ENCODE results near the gene FADS3. TPM values are rescaled to one million over a fixed set of nuclear protein-coding genes. Genes with fewer than 3 reads are reported as not detected.

Gene FADS3
- total and polyA plus RNA-seq, 2 of the 4 experiments (the other 2 are of a cell fraction) = 54.5 to 110 TPM

DNA sequence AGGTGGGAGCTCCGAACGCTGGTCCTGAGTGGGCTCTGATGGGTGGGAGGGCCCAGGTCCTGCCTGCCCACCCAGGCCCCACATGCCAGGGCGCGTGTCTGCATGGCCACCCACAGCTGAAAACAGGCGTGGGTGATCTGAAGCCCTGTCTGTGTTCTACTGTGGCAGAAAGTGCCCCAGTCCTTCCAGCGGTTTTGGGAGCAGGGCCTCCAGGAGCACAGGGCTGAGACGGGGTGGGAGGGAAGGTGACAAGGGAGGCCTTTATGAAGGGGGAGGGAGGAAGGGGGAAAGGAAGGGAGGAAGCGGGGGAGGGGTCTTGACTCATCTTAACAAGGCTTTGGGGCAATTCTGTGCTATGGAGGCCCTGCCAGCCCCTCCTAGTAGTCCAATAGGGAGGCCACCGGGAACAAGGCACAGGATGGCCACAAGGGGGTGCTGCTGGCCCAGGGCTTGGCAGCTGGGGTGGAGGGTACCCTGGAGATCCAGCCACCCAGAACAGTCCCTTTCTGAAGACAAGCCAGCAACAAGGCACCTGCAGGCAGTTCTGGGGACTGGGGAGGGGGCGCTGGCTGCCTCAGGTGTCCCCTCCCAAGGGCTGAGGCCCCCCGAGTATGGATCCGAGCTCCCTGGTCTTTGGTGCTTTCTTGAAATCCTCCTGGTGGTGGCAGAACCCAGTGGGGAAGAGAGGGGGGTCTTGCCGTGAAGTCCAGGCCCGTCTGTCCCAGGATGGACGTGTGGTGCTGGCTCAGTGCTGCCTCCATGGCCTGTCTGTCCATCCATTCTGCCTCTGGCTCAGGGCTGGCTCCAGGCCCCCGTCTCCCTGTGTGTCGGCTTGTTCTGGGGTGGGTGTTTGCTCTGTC lies 6.3 kb upstream of the FADS3 start (continued):
- no peak for TF ChIP-seq BHLHE40 (IDR thresholded peaks at IDR 0.05; ENCODE audit: low read depth, low read length)
- peak; percentile 91 for TF ChIP-seq SMC3 (IDR thresholded peaks at IDR 0.05; ENCODE audit: low read depth, low read length)

DNA sequence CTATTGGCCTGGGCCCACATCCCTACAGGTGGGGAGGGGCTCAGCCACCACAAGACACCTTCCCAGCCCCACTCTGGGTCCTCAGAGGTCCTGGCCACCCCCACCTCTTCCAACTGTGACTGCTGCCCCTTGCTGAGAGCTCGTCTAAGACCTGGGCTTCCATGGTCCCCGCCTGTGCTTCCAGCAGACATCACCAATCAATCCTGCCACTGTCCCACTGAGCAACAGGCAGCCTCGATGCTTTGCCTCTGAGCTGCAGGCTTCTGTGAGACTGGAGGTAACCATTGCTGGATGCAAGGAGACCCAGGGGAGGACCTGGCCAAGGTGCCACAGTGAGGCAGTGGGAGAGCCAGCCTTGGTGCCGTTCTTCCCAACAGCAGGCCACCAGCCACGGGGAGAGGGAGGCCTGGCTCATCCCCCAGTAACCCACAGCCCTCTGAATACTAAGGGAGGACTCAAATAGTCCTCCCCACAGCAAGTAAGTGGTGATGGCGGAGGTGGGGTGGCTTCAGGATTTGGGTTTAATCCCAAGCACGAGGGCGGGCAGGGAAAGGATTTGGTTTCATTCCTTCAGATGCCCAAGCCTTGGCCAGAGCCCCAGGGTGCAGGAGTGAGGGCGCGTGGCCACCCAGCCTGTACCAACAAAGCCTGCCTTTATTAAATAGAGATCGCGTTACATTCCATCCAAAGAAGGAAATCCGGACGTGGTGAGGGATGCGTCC lies 5.5 kb upstream of the FADS3 start:
- ChIA-PET POLR2A (ENCODE audit: unreplicated experiment) (no interaction called here), CTCF (interaction anchor here (1.0 to 5.2 kb wide), 3 partner anchors 51 to 185 kb away, joined by 4 to 52 read pairs (median 39); partner anchors contain the start of gene BEST1)
- dilution Hi-C loops (cut with HindIII; ENCODE audit: low sequenced_read_pairs, unreplicated experiment) = no loop called here
- 74% methylated on average over 3 of the region's 15 CpGs; no CpG with 5 or more reads in 1 of the 2 experiments for WGBS, 2 experiments (ENCODE audit: extremely low coverage in 2 of 2, insufficient read length in 1 of 2)
- no peak overlapping the region for H4K91ac ChIP-seq (ENCODE audit: insufficient read depth, low read depth, low read length)
- H3K36me3 ChIP-seq (ENCODE audit: control insufficient read depth, insufficient read depth, low read length) = no peaks in the 10 kb centered on the region
- H2BK15ac ChIP-seq (ENCODE audit: low read depth, low read length) = no peak overlapping the region; the same call in 2 of the 3 replicates
- H4K20me1 ChIP-seq (ENCODE audit: insufficient read depth, low read length) = no peaks in the 10 kb centered on the region
- in situ Hi-C loops (cut with MboI; ENCODE audit: low sequenced_read_pairs) = loop anchor here (5.0 kb wide), 2 partner anchors 50 to 210 kb away; no protein-coding TSS in a partner anchor
- no peak overlapping the region for H4K8ac ChIP-seq (ENCODE audit: low read depth in 2 of 2, low read length in 2 of 2)
- no peak overlapping the region for H3K14ac ChIP-seq (replicated peaks; ENCODE audit: low read depth, low read length)
- H3K4me2 ChIP-seq (ENCODE audit: low read depth, low read length) = no peak overlapping the region
- no peak overlapping the region for H3K27ac ChIP-seq (ENCODE audit: insufficient read depth, low read length)
- H3K23ac ChIP-seq (ENCODE audit: low read depth, low read length) = no peak overlapping the region
- H2AK5ac ChIP-seq (ENCODE audit: low read depth, low read length) = peak overlapping the region; percentile 10; the same call in 1 of the 2 replicates
- no peaks in the 10 kb centered on the region for H3K27me3 ChIP-seq (ENCODE audit: control insufficient read depth, insufficient read depth, low read length)
- no peak overlapping the region for H2BK5ac ChIP-seq (ENCODE audit: low read depth, low read length, poor library complexity, severe bottlenecking)
- H3K9me1 ChIP-seq (ENCODE audit: insufficient read depth, low read length) = no peaks in the 10 kb centered on the region
- H3K4ac ChIP-seq (ENCODE audit: low read depth, low read length) = no peak overlapping the region
- H2BK120ac ChIP-seq (ENCODE audit: low read depth, low read length) = no peak overlapping the region
- no peak overlapping the region for H2AFZ ChIP-seq (replicated peaks; ENCODE audit: low read length, poor library complexity)
- no peak for ATAC-seq (ENCODE audit: low read depth)
- intact Hi-C loops (cut with micrococcal nuclease) = loop anchor here (1.0 to 2.0 kb wide), 2 partner anchors 26 to 185 kb away; no protein-coding TSS in a partner anchor
- no peaks in the 10 kb centered on the region for H3K9me3 ChIP-seq (ENCODE audit: control insufficient read depth, insufficient read depth, low read length)
- no TSS peak for BruUV-seq (replicated peaks)
- no peak overlapping the region for H3K4me3 ChIP-seq (ENCODE audit: insufficient read depth, low read depth, low read length)
- no peak overlapping the region for H4K5ac ChIP-seq (ENCODE audit: low read depth, low read length)
- H3K18ac ChIP-seq (ENCODE audit: low read depth, low read length) = no peak overlapping the region
- TF ChIP-seq MAZ (IDR thresholded peaks at IDR 0.05; ENCODE audit: borderline replicate concordance, low read depth, low read length) = no peak
- no peak for TF ChIP-seq NFE2L2 (IDR thresholded peaks at IDR 0.05; ENCODE audit: low read depth, low read length)
- no peak for TF ChIP-seq BHLHE40 (IDR thresholded peaks at IDR 0.05; ENCODE audit: low read depth, low read length)
- TF ChIP-seq SMC3 (IDR thresholded peaks at IDR 0.05; ENCODE audit: low read depth, low read length) = no peak
- no peak for TF ChIP-seq RFX5 (IDR thresholded peaks at IDR 0.05; ENCODE audit: low read depth, low read length)
- TF ChIP-seq, protein P1, sequence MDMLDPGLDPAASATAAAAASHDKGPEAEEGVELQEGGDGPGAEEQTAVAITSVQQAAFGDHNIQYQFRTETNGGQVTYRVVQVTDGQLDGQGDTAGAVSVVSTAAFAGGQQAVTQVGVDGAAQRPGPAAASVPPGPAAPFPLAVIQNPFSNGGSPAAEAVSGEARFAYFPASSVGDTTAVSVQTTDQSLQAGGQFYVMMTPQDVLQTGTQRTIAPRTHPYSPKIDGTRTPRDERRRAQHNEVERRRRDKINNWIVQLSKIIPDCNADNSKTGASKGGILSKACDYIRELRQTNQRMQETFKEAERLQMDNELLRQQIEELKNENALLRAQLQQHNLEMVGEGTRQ (IDR thresholded peaks at IDR 0.05; ENCODE audit: low read depth, low read length) = no peak
- no peak for TF ChIP-seq CHD1 (IDR thresholded peaks at IDR 0.05; ENCODE audit: low read depth, low read length)
- TF ChIP-seq RCOR1 (IDR thresholded peaks at IDR 0.05; ENCODE audit: insufficient replicate concordance, low read length) = no peak
- H3K56ac ChIP-seq (ENCODE audit: extremely low read depth, insufficient read depth, low read length) = no peak overlapping the region
- H2AK9ac ChIP-seq (replicated peaks; ENCODE audit: low read depth, low read length, poor library complexity) = peak overlapping the region; percentile 85
- H3K4me1 ChIP-seq (ENCODE audit: control insufficient read depth, insufficient read depth, low read length) = peaks cover 3% of the 10 kb centered on the region; the same call in 1 of the 2 replicates
- H2BK20ac ChIP-seq (ENCODE audit: low read depth, low read length) = no peak overlapping the region
- no peaks in the 10 kb centered on the region for H3K79me1 ChIP-seq (ENCODE audit: low read depth in 1 of 2, low read length in 2 of 2)
- no peak overlapping the region for H3K9ac ChIP-seq (ENCODE audit: low read depth, low read length)
- no peak for DNase-seq
